ENCODE measurements around the gene PCDHGA1. TPM values are rescaled to one million over a fixed set of nuclear protein-coding genes. Genes with fewer than 3 reads are reported as not detected.

PCDHGA1 gene
- total RNA-seq, 4 donors from 2014 or later, result 0.26 to 0.38 (median 0.33) TPM

GRCh38 chr5:141354900-141355469, 24.7 kb downstream of the PCDHGA1 start, which contains the start of gene PCDHGA4:
PCDHGA4 (plus strand) TSS chr5:141355021; CDS start chr5:141355108, 87 bp downstream.
- H3K9me3 ChIP-seq, result peaks cover 55% of the 10 kb centered on the region
- 14% methylated on average over 22 of the region's 29 CpGs for WGBS

GRCh38 chr5:141355641-141356040, 25.3 kb downstream of the PCDHGA1 start:
- peak overlapping the region; percentile 29 for H3K4me3 ChIP-seq
- H3K36me3 ChIP-seq, result no peaks in the 10 kb centered on the region
- H3K4me1 ChIP-seq, result no peaks in the 10 kb centered on the region
- no peak for DNase-seq (ENCODE audit: low spot score in 2 of 2)
- no peaks in the 10 kb centered on the region for H3K27me3 ChIP-seq
- H3K27ac ChIP-seq, result no peak overlapping the region
- TF ChIP-seq EP300 (IDR thresholded peaks at IDR 0.05), result no peak
- no peak for TF ChIP-seq POLR2AphosphoS5 (IDR thresholded peaks at IDR 0.05)
- no peak for TF ChIP-seq CTCF (IDR thresholded peaks at IDR 0.05)
- TF ChIP-seq POLR2A (IDR thresholded peaks at IDR 0.05), result no peak
- H3K9me3 ChIP-seq, result peaks cover 56% of the 10 kb centered on the region
- WGBS, result 64% methylated on average over 16 of the region's 24 CpGs

More at GRCh38 chr5:141354900-141355469, 24.7 kb downstream of the PCDHGA1 start, which contains the start of gene PCDHGA4:
- Histone ChIP-seq H3K36me3 (no peaks in the 10 kb centered on the region), H3K27me3 (no peaks in the 10 kb centered on the region), H3K27ac (no peak within 1 kb of the TSS), H3K4me1 (no peaks in the 10 kb centered on the region), H3K4me3 (peak within 1 kb of the TSS; percentile 29)
- DNase-seq (ENCODE audit: low spot score in 2 of 2), result no peak
- TF ChIP-seq EP300 (IDR thresholded peaks at IDR 0.05) (no peak), POLR2A (IDR thresholded peaks at IDR 0.05) (no peak), POLR2AphosphoS5 (IDR thresholded peaks at IDR 0.05) (no peak), CTCF (IDR thresholded peaks at IDR 0.05) (no peak)

DNA sequence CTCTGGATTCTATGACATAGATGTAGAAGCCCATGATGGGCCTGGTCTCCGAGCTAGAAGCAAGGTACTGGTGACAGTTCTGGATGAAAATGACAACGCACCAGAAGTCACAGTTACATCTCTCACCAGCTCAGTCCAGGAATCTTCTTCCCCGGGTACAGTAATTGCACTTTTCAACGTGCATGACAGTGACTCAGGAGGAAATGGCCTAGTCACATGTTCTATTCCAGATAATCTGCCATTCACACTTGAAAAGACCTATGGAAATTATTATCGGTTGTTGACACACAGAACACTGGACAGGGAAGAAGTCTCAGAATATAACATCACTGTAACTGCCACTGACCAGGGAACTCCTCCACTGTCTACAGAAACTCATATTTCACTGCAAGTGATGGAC, 25.8 kb downstream of the PCDHGA1 start:
- H3K9me3 ChIP-seq, result peaks cover 57% of the 10 kb centered on the region
- H3K36me3 ChIP-seq, result no peaks in the 10 kb centered on the region
- H3K4me3 ChIP-seq, result no peak overlapping the region
- no peaks in the 10 kb centered on the region for H3K4me1 ChIP-seq
- no peaks in the 10 kb centered on the region for H3K27me3 ChIP-seq
- no peak overlapping the region for H3K27ac ChIP-seq
- DNase-seq (ENCODE audit: low spot score in 2 of 2), result no peak
- WGBS, result 79% methylated on average over 5 of the region's 5 CpGs
- TF ChIP-seq POLR2A (IDR thresholded peaks at IDR 0.05), result no peak
- no peak for TF ChIP-seq POLR2AphosphoS5 (IDR thresholded peaks at IDR 0.05)
- TF ChIP-seq CTCF (IDR thresholded peaks at IDR 0.05), result no peak
- no peak for TF ChIP-seq EP300 (IDR thresholded peaks at IDR 0.05)

DNA sequence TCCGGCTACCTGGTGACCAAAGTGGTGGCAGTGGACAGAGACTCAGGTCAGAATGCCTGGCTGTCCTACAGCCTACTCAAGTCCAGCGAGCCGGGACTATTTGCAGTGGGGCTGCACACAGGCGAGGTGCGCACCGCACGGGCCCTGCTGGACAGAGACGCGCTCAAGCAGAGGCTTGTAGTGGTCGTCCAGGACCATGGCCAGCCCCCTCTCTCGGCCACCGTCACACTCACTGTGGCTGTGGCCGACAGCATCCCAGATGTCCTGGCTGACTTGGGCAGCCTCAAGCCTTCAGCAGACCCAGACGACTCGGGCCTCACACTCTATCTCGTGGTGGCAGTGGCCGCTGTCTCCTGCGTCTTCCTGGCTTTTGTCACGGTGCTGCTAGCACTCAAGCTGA, 26.6 kb downstream of the PCDHGA1 start:
- TF ChIP-seq POLR2A (IDR thresholded peaks at IDR 0.05) (no peak), POLR2AphosphoS5 (IDR thresholded peaks at IDR 0.05) (no peak), CTCF (IDR thresholded peaks at IDR 0.05) (no peak), EP300 (IDR thresholded peaks at IDR 0.05) (no peak)

DNA sequence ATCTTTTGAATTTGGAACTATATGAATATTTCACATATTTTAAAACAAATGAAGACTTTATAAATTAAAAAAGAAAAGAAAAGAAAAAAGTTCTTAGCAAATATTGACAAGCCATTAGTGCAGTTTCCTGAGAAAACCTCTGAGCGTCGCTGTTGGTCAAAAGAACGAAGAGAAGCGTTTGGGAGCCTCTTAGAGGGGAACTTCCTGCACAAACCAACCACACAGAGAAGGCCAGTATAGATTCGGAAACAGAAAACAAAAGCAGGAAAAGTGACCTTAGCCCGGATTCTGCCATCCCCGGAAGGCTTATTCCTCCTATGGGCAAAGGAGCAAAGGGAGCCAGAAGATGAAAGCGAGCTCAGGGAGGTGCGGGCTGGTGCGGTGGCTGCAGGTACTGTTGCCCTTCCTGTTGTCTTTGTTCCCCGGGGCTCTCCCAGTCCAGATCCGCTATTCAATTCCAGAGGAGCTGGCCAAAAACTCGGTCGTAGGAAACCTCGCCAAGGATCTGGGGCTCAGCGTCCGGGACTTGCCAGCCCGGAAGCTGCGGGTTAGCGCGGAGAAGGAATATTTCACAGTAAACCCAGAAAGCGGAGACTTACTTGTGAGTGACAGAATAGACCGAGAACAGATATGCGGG, 29.6 kb downstream of the PCDHGA1 start, which contains the start of gene PCDHGB2:
TSS of gene PCDHGB2 (plus strand) at position 205 of the 637 bp plus-strand sequence. CDS start at position 347, 142 bp downstream.
- Histone ChIP-seq H3K27me3 (peaks cover 19% of the 10 kb centered on the region), H3K4me1 (peaks cover 3% of the 10 kb centered on the region), H3K4me3 (peak within 1 kb of the TSS; percentile 24), H3K27ac (no peak within 1 kb of the TSS), H3K36me3 (no peaks in the 10 kb centered on the region), H3K9me3 (peaks cover 64% of the 10 kb centered on the region)
- DNase-seq (ENCODE audit: low spot score in 2 of 2), result no peak
- 23% methylated on average over 23 of the region's 24 CpGs for WGBS
- TF ChIP-seq CTCF (IDR thresholded peaks at IDR 0.05) (no peak), POLR2A (IDR thresholded peaks at IDR 0.05) (no peak), EP300 (IDR thresholded peaks at IDR 0.05) (no peak), POLR2AphosphoS5 (IDR thresholded peaks at IDR 0.05) (no peak)

More for the DNA sequence above, 26.6 kb downstream of the PCDHGA1 start:
- Histone ChIP-seq H3K27ac (no peak overlapping the region), H3K36me3 (no peaks in the 10 kb centered on the region), H3K9me3 (peaks cover 55% of the 10 kb centered on the region), H3K4me3 (no peak overlapping the region), H3K27me3 (peaks cover 3% of the 10 kb centered on the region), H3K4me1 (no peaks in the 10 kb centered on the region)
- DNase-seq (ENCODE audit: low spot score in 2 of 2), result no peak
- 63% methylated on average over 4 of the region's 19 CpGs for WGBS
